Measurements from ENCODE around the gene BARHL2. TPM values are rescaled to one million over a fixed set of nuclear protein-coding genes. Genes with fewer than 3 reads are reported as not detected.

The BARHL2 gene
- not detected for total RNA-seq

GRCh38 chr1:90716552-90717355 is at the start of gene BARHL2:
BARHL2 (minus strand) TSS chr1:90717302; CDS start chr1:90717195, 107 bp downstream.
- no peaks in the 10 kb centered on the region for H3K36me3 ChIP-seq
- H3K4me1 ChIP-seq: peaks cover 11% of the 10 kb centered on the region
- no peaks in the 10 kb centered on the region for H3K9me3 ChIP-seq
- peak within 1 kb of the TSS; percentile 13 to 39 for H3K4me3 ChIP-seq
- intact Hi-C loops (cut with DNase I): no loop called here
- TF ChIP-seq CTCF (IDR thresholded peaks at IDR 0.05) (no peak), POLR2AphosphoS5 (IDR thresholded peaks at IDR 0.05; ENCODE audit: insufficient read depth in 1 of 2, low read depth in 1 of 2) (no peak), POLR2A (IDR thresholded peaks at IDR 0.05) (no peak)
- peak in 1 of 2 donors; percentile 67 for DNase-seq (ENCODE audit: extremely low spot score in 2 of 2)
- peaks cover 24% of the 10 kb centered on the region for H3K27me3 ChIP-seq
- no peak within 1 kb of the TSS for H3K27ac ChIP-seq

GRCh38 chr1:90763930-90764329 is 46.8 kb upstream of the BARHL2 start:
- Histone ChIP-seq H3K4me1 (no peaks in the 10 kb centered on the region), H3K9me3 (no peaks in the 10 kb centered on the region), H3K36me3 (no peaks in the 10 kb centered on the region), H3K27ac (no peak overlapping the region), H3K27me3 (no peaks in the 10 kb centered on the region), H3K4me3 (no peak overlapping the region)
- no peak for DNase-seq (ENCODE audit: extremely low spot score in 2 of 2)
- TF ChIP-seq CTCF (IDR thresholded peaks at IDR 0.05) (no peak), POLR2AphosphoS5 (IDR thresholded peaks at IDR 0.05; ENCODE audit: insufficient read depth in 1 of 2, low read depth in 1 of 2) (no peak), POLR2A (IDR thresholded peaks at IDR 0.05) (no peak)
- intact Hi-C loops (cut with DNase I): no loop called here

GRCh38 chr1:90763506-90763905 is 46.4 kb upstream of the BARHL2 start:
- no peak for DNase-seq (ENCODE audit: extremely low spot score in 2 of 2)
- H3K27ac ChIP-seq: no peak overlapping the region

GRCh38 chr1:90761781-90762589 is 44.9 kb upstream of the BARHL2 start:
- Histone ChIP-seq H3K9me3 (no peaks in the 10 kb centered on the region), H3K27ac (no peak overlapping the region), H3K36me3 (no peaks in the 10 kb centered on the region), H3K4me1 (no peaks in the 10 kb centered on the region), H3K27me3 (no peaks in the 10 kb centered on the region), H3K4me3 (no peak overlapping the region)
- DNase-seq (ENCODE audit: extremely low spot score in 2 of 2): no peak
- intact Hi-C loops (cut with DNase I): no loop called here
- no peak for TF ChIP-seq POLR2A (IDR thresholded peaks at IDR 0.05)

More at GRCh38 chr1:90763506-90763905, 46.4 kb upstream of the BARHL2 start:
- TF ChIP-seq CTCF (IDR thresholded peaks at IDR 0.05) (no peak), POLR2AphosphoS5 (IDR thresholded peaks at IDR 0.05; ENCODE audit: insufficient read depth in 1 of 2, low read depth in 1 of 2) (no peak), POLR2A (IDR thresholded peaks at IDR 0.05) (no peak)
- Histone ChIP-seq H3K9me3 (no peaks in the 10 kb centered on the region), H3K27me3 (no peaks in the 10 kb centered on the region), H3K4me3 (no peak overlapping the region), H3K36me3 (no peaks in the 10 kb centered on the region), H3K4me1 (no peaks in the 10 kb centered on the region)
- intact Hi-C loops (cut with DNase I): no loop called here

GRCh38 chr1:90761156-90761555 is 44.1 kb upstream of the BARHL2 start:
- no peak overlapping the region for H3K4me3 ChIP-seq
- intact Hi-C loops (cut with DNase I): no loop called here
- no peaks in the 10 kb centered on the region for H3K36me3 ChIP-seq
- H3K27ac ChIP-seq: no peak overlapping the region
- H3K9me3 ChIP-seq: no peaks in the 10 kb centered on the region
- TF ChIP-seq POLR2A (IDR thresholded peaks at IDR 0.05) (no peak), POLR2AphosphoS5 (IDR thresholded peaks at IDR 0.05; ENCODE audit: insufficient read depth in 1 of 2, low read depth in 1 of 2) (no peak), CTCF (IDR thresholded peaks at IDR 0.05) (no peak)
- DNase-seq (ENCODE audit: extremely low spot score in 2 of 2): no peak
- no peaks in the 10 kb centered on the region for H3K27me3 ChIP-seq
- no peaks in the 10 kb centered on the region for H3K4me1 ChIP-seq
